H9 (cell line): ENCODE measurements around the gene FAM53A. TPM values are rescaled to one million over a fixed set of nuclear protein-coding genes. Genes with fewer than 3 reads are reported as not detected.

Source experiments
- DNase-seq: peaks from one replicate; pipeline ENCODE4 v3.0.0-alpha.2; 2017
- H2AFZ ChIP-seq: one replicate; pipeline ENCODE4 v1.6.1; 2013; ENCODE audit warnings: mild to moderate bottlenecking, low read length, control low read depth, moderate library complexity
- H2AK5ac ChIP-seq: 2 replicates; pipeline ENCODE4 v1.6.1; 2013; ENCODE audit warnings: low read length, control low read depth, mixed read lengths; ENCODE audit not compliant: insufficient read length
- H2BK120ac ChIP-seq: one replicate; pipeline ENCODE4 v1.6.1; 2013; ENCODE audit warnings: low read depth, mild to moderate bottlenecking, low read length, control low read depth, inconsistent platforms; ENCODE audit not compliant: poor library complexity, severe bottlenecking
- H2BK12ac ChIP-seq: 2 replicates; pipeline ENCODE4 v1.6.1; 2013; ENCODE audit warnings: low read length, control low read depth, mixed read lengths, low read depth; ENCODE audit not compliant: insufficient read length
- H2BK15ac ChIP-seq: 2 replicates; pipeline ENCODE4 v1.6.1; 2013; ENCODE audit warnings: low read depth, low read length, control low read depth
- H2BK20ac ChIP-seq: one replicate; pipeline ENCODE4 v1.6.1; 2013; ENCODE audit warnings: low read depth, mild to moderate bottlenecking, low read length, control low read depth, inconsistent platforms; ENCODE audit not compliant: poor library complexity, severe bottlenecking
- H2BK5ac ChIP-seq: 2 replicates; pipeline ENCODE4 v1.6.1; 2013; ENCODE audit warnings: low read length, control low read depth, mixed read lengths; ENCODE audit not compliant: insufficient read length
- H3K14ac ChIP-seq: 2 replicates; pipeline ENCODE4 v1.6.1; 2013; ENCODE audit warnings: low read length, control low read depth; ENCODE audit not compliant: insufficient read depth
- H3K18ac ChIP-seq: 2 replicates; pipeline ENCODE4 v1.6.1; 2013; ENCODE audit warnings: low read depth, mild to moderate bottlenecking, mixed read lengths, low read length, control low read depth; ENCODE audit not compliant: insufficient read length
- H3K23ac ChIP-seq: 2 replicates; pipeline ENCODE4 v1.6.1; 2013; ENCODE audit warnings: low read length, control low read depth, mixed read lengths, low read depth; ENCODE audit not compliant: insufficient read length
- H3K23me2 ChIP-seq: 2 replicates; pipeline ENCODE4 v1.6.1; 2013; ENCODE audit warnings: low read depth, mild to moderate bottlenecking, mixed read lengths, low read length, control low read depth; ENCODE audit not compliant: insufficient read length, poor library complexity, severe bottlenecking
- H3K27ac ChIP-seq: 2 replicates; pipeline ENCODE4 v1.5.1; 2013; ENCODE audit warnings: low read length, control low read depth, mixed read lengths, low read depth; ENCODE audit not compliant: insufficient read length
- H3K27me3 ChIP-seq: 2 replicates; pipeline ENCODE4 v1.6.1; 2013; ENCODE audit warnings: low read length, control low read depth, inconsistent platforms; ENCODE audit not compliant: insufficient read depth
- H3K4ac ChIP-seq: 2 replicates; pipeline ENCODE4 v1.6.1; 2013; ENCODE audit warnings: low read depth, mild to moderate bottlenecking, control low read depth, inconsistent platforms, low read length, moderate library complexity
- H3K4me1 ChIP-seq: 2 replicates; pipeline ENCODE4 v1.6.1; 2013; ENCODE audit warnings: low read length, control low read depth, inconsistent platforms; ENCODE audit not compliant: insufficient read depth
- H3K4me2 ChIP-seq: 2 replicates; pipeline ENCODE4 v1.6.1; 2013; ENCODE audit warnings: low read length, control low read depth, mixed read lengths; ENCODE audit not compliant: insufficient read length, insufficient read depth
- H3K56ac ChIP-seq: 2 replicates; pipeline ENCODE4 v1.6.1; 2013; ENCODE audit warnings: low read depth, mild to moderate bottlenecking, mixed read lengths, low read length, control low read depth; ENCODE audit not compliant: insufficient read length
- H3K79me1 ChIP-seq: 2 replicates; pipeline ENCODE4 v1.6.1; 2013; ENCODE audit warnings: low read depth, mild to moderate bottlenecking, moderate library complexity, low read length, control low read depth, inconsistent platforms; ENCODE audit not compliant: insufficient read depth, poor library complexity, severe bottlenecking
- H3K79me2 ChIP-seq: 2 replicates; pipeline ENCODE4 v1.6.1; 2013; ENCODE audit warnings: low read length, control low read depth, inconsistent platforms; ENCODE audit not compliant: insufficient read depth
- H3K9ac ChIP-seq: 2 replicates; pipeline ENCODE4 v1.6.1; 2013; ENCODE audit warnings: low read length, control low read depth, mixed read lengths; ENCODE audit not compliant: insufficient read length; ENCODE audit errors: extremely low read depth
- H3K9me3 ChIP-seq: one replicate; pipeline ENCODE4 v1.6.1; 2013; ENCODE audit warnings: low read depth, low read length, inconsistent platforms; ENCODE audit not compliant: control insufficient read depth
- H3T11ph ChIP-seq: one replicate; pipeline ENCODE4 v1.6.1; 2013; ENCODE audit warnings: mild to moderate bottlenecking, low read length, control low read depth, inconsistent platforms
- H4K20me1 ChIP-seq: one replicate; pipeline ENCODE4 v1.6.1; 2013; ENCODE audit not compliant: control insufficient read depth, insufficient read length, insufficient read depth
- H4K5ac ChIP-seq: 2 replicates; pipeline ENCODE4 v1.6.1; 2013; ENCODE audit warnings: low read depth, mild to moderate bottlenecking, mixed read lengths, low read length, control low read depth; ENCODE audit not compliant: insufficient read length
- H4K8ac ChIP-seq: replicated peaks from 2 replicates; pipeline ENCODE4 v1.6.1; 2013; ENCODE audit warnings: low read length, control low read depth, mixed read lengths, low read depth; ENCODE audit not compliant: insufficient read length
- H4K91ac ChIP-seq: 2 replicates; pipeline ENCODE4 v1.6.1; 2013; ENCODE audit warnings: low read depth, mild to moderate bottlenecking, moderate library complexity, mixed read lengths, low read length, control low read depth; ENCODE audit not compliant: insufficient read length
- H3K27ac Mint-ChIP-seq, 3 experiments: 2 replicates in 2 of 3; 3 replicates in 1 of 3; pipeline ENCODE4 v1.8.0; 2020 to 2021; ENCODE audit warnings: mixed read lengths in 3 of 3, mild to moderate bottlenecking in 1 of 3, moderate library complexity in 1 of 3
- H3K27me3 Mint-ChIP-seq: 2 replicates; pipeline ENCODE4 v1.8.0; 2021; ENCODE audit warnings: low read depth, mild to moderate bottlenecking, moderate library complexity, mixed read lengths
- H3K36me3 Mint-ChIP-seq, 3 experiments: 2 replicates in 2 of 3; 3 replicates in 1 of 3; pipeline ENCODE4 v1.8.0; 2020 to 2021; ENCODE audit warnings: low read depth in 3 of 3, mixed read lengths in 3 of 3; ENCODE audit not compliant: insufficient read depth in 1 of 3
- H3K4me1 Mint-ChIP-seq, 2 experiments: 2 replicates each; pipeline ENCODE4 v1.8.0; 2020; ENCODE audit warnings: mixed read lengths in 2 of 2
- H3K4me3 Mint-ChIP-seq, 2 experiments: 2 replicates in 1 of 2; 3 replicates in 1 of 2; pipeline ENCODE4 v1.8.0; 2020 to 2021; ENCODE audit warnings: mild to moderate bottlenecking in 2 of 2, mixed read lengths in 2 of 2, moderate library complexity in 1 of 2
- H3K9me3 Mint-ChIP-seq, 2 experiments: 2 replicates in 1 of 2; 3 replicates in 1 of 2; pipeline ENCODE4 v1.8.0; 2020; ENCODE audit warnings: mild to moderate bottlenecking in 2 of 2, mixed read lengths in 2 of 2, moderate library complexity in 1 of 2
- WGBS: extraction: QIAGEN DNeasy Blood & Tissue Kit; methylation state at CpG from one replicate; pipeline ENCODE4 v1.1.7; 2013; ENCODE audit warnings: missing lambda C conversion rate, low lambda C conversion rate, mixed read lengths; ENCODE audit not compliant: insufficient read length; ENCODE audit errors: extremely low coverage; 5-methylcytosine and 5-hydroxymethylcytosine counted together
- total RNA-seq: library from RNA; stranded (reverse); gene quantifications from 2 replicates; pipeline ENCODE4 v1.2.1, GENCODE V29; 2021
- TF ChIP-seq, protein P1 (sequence below): fragments of 200-600 bp; sonication (generic); conservative IDR thresholded peaks from 3 replicates; pipeline ENCODE4 v1.8.0; 2021; ENCODE audit warnings: antibody characterized with exemption, mild to moderate bottlenecking

The FAM53A gene
- total RNA-seq, 1 experiment from 2014 or later = 2.4 TPM

DNA sequence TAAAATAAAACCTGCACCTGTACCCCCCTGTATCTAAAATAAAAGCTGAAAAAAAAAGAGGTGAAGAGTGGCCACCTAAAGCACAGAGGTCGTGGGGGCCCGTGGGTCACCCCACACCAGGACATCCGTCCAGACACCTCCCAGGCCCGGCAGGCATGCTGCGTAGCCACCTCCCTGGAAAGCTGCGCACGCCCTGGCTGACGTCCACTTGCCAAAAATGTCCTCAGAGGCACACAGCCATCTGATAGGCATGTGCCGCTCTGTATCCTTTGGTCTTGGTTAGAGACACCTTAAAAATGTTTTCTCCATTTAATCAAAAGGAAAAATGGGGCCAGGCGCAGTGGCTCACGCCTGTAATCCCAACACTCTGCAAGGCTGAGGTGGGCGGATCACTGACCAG, 17.7 kb downstream of the FAM53A start:
- Histone ChIP-seq H2AK5ac (no peak overlapping the region), H4K20me1 (no peaks in the 10 kb centered on the region), H2BK5ac (no peak overlapping the region), H3K56ac (no peak overlapping the region), H2BK15ac (no peak overlapping the region), H3K79me1 (no peaks in the 10 kb centered on the region), H3K79me2 (no peaks in the 10 kb centered on the region), H3K14ac (no peak overlapping the region; the same call in 1 of the 2 replicates), H3K9me3 (no peaks in the 10 kb centered on the region), H3K18ac (no peak overlapping the region), H3K4me2 (no peak overlapping the region), H4K5ac (no peak overlapping the region), H3K27ac (no peak overlapping the region), H3K23me2 (no peaks in the 10 kb centered on the region), H3K4me1 (no peaks in the 10 kb centered on the region), H2BK120ac (no peak overlapping the region), H2BK12ac (no peak overlapping the region), H4K91ac (no peak overlapping the region), H3T11ph (no peak overlapping the region), H3K27me3 (no peaks in the 10 kb centered on the region), H3K4ac (no peak overlapping the region), H4K8ac (no peak overlapping the region), H3K23ac (no peak overlapping the region), H2BK20ac (no peak overlapping the region), H3K9ac (no peak overlapping the region), H2AFZ (no peak overlapping the region)
- H3K4me3 Mint-ChIP-seq = no peak overlapping the region
- H3K4me1 Mint-ChIP-seq = peaks cover 7 to 15% of the 10 kb centered on the region in 2 experiments
- no peaks in the 10 kb centered on the region for H3K9me3 Mint-ChIP-seq
- WGBS = no CpG with 5 or more reads among the region's 12 CpGs
- DNase-seq = no peak
- H3K27me3 Mint-ChIP-seq = no peaks in the 10 kb centered on the region; the same call in 1 of the 2 replicates
- TF ChIP-seq, protein P1, sequence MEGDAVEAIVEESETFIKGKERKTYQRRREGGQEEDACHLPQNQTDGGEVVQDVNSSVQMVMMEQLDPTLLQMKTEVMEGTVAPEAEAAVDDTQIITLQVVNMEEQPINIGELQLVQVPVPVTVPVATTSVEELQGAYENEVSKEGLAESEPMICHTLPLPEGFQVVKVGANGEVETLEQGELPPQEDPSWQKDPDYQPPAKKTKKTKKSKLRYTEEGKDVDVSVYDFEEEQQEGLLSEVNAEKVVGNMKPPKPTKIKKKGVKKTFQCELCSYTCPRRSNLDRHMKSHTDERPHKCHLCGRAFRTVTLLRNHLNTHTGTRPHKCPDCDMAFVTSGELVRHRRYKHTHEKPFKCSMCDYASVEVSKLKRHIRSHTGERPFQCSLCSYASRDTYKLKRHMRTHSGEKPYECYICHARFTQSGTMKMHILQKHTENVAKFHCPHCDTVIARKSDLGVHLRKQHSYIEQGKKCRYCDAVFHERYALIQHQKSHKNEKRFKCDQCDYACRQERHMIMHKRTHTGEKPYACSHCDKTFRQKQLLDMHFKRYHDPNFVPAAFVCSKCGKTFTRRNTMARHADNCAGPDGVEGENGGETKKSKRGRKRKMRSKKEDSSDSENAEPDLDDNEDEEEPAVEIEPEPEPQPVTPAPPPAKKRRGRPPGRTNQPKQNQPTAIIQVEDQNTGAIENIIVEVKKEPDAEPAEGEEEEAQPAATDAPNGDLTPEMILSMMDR = no peak
- H3K36me3 Mint-ChIP-seq = no peaks in the 10 kb centered on the region
- no peak overlapping the region for H3K27ac Mint-ChIP-seq
